ENCODE measurements around the gene IQCM. TPM values are rescaled to one million over a fixed set of nuclear protein-coding genes. Genes with fewer than 3 reads are reported as not detected.

IQCM gene
- total and polyA plus RNA-seq, 12 donors = not detected

GRCh38 chr4:149707862-149708261 is 107.8 kb downstream of the IQCM start:
- peaks cover 0 to 23% (median 0%) of the 10 kb centered on the region in 9 donors for H3K4me1 ChIP-seq
- H3K27ac ChIP-seq = no peak overlapping the region
- 9 to 16% methylated on average over 1 of the region's 1 CpG for WGBS, 2 donors
- peaks cover 0 to 9% (median 0%) of the 10 kb centered on the region in 11 donors for H3K9me3 ChIP-seq
- no peaks in the 10 kb centered on the region for H3K27me3 ChIP-seq
- DNase-seq (no peak), ATAC-seq (no peak)
- intact Hi-C loops (cut with DNase I) = loop anchor here in 1 of 10 donors (10.0 kb wide), 1 partner anchor 87 kb away; no protein-coding TSS in a partner anchor
- no peak for TF ChIP-seq CTCF (IDR thresholded peaks at IDR 0.05)
- H3K4me3 ChIP-seq = no peak overlapping the region
- no peaks in the 10 kb centered on the region for H3K36me3 ChIP-seq

- intact Hi-C loops (cut with DNase I) = loop anchor here in 1 of 10 donors (10.0 kb wide), 1 partner anchor 88 kb away; no protein-coding TSS in a partner anchor
- H3K4me3 ChIP-seq = no peak overlapping the region
- no peak for TF ChIP-seq CTCF (IDR thresholded peaks at IDR 0.05)
- no peak overlapping the region for H3K27ac ChIP-seq
- H3K36me3 ChIP-seq = no peaks in the 10 kb centered on the region
- peaks cover 0 to 9% (median 0%) of the 10 kb centered on the region in 11 donors for H3K9me3 ChIP-seq
- ATAC-seq = peak in 2 of 8 donors; percentile 51 to 62
- peaks cover 0 to 21% (median 0%) of the 10 kb centered on the region in 9 donors for H3K4me1 ChIP-seq
- no peaks in the 10 kb centered on the region for H3K27me3 ChIP-seq
- DNase-seq = no peak
Measured at GRCh38 chr4:149706942-149707341, 108.7 kb downstream of the IQCM start.

DNA sequence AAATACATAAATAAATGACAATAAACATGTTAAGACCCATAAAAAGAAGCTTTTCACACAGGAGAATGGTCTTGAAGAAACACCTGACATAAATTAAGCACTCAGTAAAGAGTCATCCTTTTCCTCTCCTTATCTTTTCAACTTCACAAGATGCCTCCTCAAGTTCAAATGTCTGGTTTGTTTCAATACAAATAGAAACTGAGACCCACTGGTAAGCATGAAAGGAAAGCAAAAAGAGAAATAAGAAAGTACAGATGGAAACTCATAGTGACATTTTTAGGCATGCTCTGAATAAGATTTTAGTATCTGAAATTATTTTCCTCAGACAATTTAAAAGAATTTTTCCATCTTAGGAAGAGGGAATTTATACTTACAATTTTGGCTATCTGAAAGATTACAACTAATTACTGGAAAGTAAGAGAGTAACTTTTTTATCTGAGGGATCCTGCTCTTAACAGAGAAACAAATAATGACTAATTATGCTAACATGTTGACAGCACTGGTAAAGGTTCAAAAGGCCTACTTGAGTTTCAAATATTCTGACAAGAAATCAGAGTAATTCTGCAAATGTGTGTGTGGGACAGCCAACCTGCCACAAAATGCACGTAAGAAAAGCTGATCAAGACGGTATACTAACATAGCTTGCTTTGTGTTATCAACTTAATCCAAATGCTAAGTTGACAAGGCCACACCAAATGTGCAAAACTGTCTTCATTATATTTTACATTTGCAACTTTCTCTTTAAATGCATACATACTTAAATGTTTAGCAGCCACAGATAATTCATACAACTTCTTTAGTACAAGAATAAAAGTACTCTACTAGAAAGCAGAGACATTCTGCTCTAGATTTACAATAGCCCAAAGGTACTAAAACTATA is 113.0 kb downstream of the IQCM start:
- intact Hi-C loops (cut with DNase I) = loop anchor here in 1 of 10 donors (10.0 kb wide), 1 partner anchor 92 kb away; no protein-coding TSS in a partner anchor
- H3K4me1 ChIP-seq = peaks cover 0 to 5% (median 0%) of the 10 kb centered on the region in 9 donors
- no peak for TF ChIP-seq CTCF (IDR thresholded peaks at IDR 0.05)
- H3K27ac ChIP-seq = no peak overlapping the region
- no peak for DNase-seq
- H3K9me3 ChIP-seq = peaks cover 0 to 9% (median 0%) of the 10 kb centered on the region in 11 donors
- no peak for ATAC-seq
- H3K27me3 ChIP-seq = no peaks in the 10 kb centered on the region
- H3K4me3 ChIP-seq = no peak overlapping the region
- H3K36me3 ChIP-seq = no peaks in the 10 kb centered on the region
- 86 to 93% methylated on average over 2 of the region's 2 CpGs for WGBS, 2 donors

DNA sequence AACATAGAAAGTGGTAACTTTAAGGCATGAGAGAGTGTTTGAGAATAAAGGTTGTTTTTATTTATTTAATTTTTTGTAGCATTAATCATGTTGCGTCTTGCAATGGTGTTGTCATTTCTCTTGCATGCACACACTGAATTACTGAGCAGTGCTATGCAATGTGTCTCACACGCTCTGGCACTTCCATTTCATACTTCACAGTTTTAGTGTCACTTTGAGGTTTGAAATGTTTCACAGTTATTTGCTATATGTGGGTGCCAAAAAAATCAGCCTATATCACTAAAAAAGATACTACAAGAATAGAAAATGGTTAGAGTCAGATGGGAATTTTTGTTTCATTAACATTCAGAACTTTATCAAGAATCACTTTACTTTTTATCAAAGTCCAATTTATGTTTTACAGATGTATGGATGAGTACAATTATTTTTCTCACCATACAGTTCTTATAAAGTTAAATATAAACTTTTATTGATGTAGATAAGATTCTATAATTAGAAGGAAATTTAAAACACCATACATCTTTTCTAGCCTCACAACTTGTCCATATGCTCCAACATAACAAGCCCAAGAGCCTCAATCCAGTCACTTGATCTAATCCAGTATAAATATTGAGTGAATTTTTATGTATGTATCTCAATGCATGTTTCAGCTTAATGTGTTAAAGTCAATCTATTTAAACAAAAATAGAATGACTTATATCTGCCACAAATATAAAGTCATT is 114.0 kb downstream of the IQCM start:
- no peak for TF ChIP-seq CTCF (IDR thresholded peaks at IDR 0.05)

More for the DNA sequence above, 114.0 kb downstream of the IQCM start:
- no peak for ATAC-seq
- no peaks in the 10 kb centered on the region for H3K4me1 ChIP-seq
- peaks cover 0 to 9% (median 0%) of the 10 kb centered on the region in 11 donors for H3K9me3 ChIP-seq
- no peak for DNase-seq
- H3K27ac ChIP-seq = no peak overlapping the region
- intact Hi-C loops (cut with DNase I) = loop anchor here in 1 of 10 donors (10.0 kb wide), 1 partner anchor 93 kb away; no protein-coding TSS in a partner anchor
- H3K4me3 ChIP-seq = no peak overlapping the region
- H3K36me3 ChIP-seq = no peaks in the 10 kb centered on the region
- 85 to 87% methylated on average over 2 of the region's 2 CpGs for WGBS, 2 donors
- no peaks in the 10 kb centered on the region for H3K27me3 ChIP-seq
